ENCODE results near the gene SLC18B1.
A peak's percentile ranks its signal among the peaks of the same experiment; 100 is the strongest.
"Not testable (repeated sequence)": the region's sequence is repeated elsewhere in the genome, so short reads cannot be mapped to it uniquely, and the experiment has no call there.

The SLC18B1 gene

GRCh38 chr6:132798869-132799538 is 567 bp upstream of the SLC18B1 start:
- peak in 2 of 3 experiments; percentile 57 to 61 for DNase-seq (ENCODE audit: low read depth in 3 of 3)

GRCh38 chr6:132795461-132795860 is 3.0 kb downstream of the SLC18B1 start:
- DNase-seq (ENCODE audit: low read depth in 3 of 3), result no peak

GRCh38 chr6:132792510-132792909 is 5.9 kb downstream of the SLC18B1 start:
- no peak for DNase-seq (ENCODE audit: low read depth in 3 of 3)

DNA sequence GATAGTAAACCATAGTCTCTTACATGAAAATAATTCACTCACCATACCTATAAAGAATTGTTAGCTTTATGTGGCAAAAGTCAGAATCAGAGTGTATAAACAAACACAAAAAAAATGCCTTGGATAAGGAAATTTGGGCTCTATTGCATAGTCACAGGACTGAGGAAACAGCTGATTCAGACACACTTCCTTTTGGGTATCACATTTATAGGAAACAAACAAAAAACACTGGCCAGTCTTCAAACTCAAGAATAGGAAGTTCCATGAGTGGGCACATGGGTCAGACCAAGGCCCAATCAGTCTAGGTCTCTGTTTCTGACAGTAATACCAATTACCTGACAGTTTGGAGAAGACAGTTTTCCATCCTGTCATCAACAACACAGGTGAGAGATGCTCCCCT is 8.0 kb downstream of the SLC18B1 start:
- no peak for DNase-seq (ENCODE audit: low read depth in 3 of 3)

- no peak for DNase-seq (ENCODE audit: low read depth in 3 of 3)
These were observed 9.1 kb downstream of the SLC18B1 start for GRCh38 chr6:132789396-132789776.

DNA sequence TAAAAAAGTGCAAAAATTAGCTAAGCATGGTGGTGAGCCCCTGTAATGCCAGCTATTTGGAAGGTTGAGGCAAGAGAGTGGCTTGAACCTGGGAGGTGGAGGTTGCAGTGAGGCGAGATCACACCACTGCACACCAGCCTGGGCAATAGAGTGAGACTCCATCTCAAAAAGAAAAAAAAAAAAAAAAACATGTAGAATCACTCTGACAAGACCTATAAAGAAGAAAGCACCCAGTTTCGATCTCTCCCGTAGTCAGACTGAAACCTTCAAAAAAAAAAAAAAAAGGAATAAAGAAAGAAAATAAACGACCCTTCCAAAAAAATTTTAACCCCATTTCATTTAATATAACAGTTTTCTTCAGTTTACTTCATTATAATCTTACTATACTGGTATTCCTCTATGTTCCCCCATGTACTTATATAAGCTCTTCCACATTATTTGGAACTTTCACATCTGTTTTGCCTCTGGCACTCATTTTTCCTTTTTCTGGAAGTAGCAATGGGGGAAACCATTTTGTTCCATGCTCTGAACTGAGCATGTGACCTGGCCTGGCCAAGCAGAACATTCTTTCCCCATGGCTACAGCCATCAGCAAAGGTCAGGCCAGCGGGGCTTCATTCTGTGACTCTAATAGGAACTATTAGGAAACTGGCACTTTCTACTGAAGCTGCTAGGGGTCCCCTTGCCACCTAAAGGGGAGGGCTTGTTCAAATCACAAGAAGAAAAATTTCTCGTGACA is 9.6 kb downstream of the SLC18B1 start:
- DNase-seq (ENCODE audit: low read depth in 3 of 3), result no peak

DNA sequence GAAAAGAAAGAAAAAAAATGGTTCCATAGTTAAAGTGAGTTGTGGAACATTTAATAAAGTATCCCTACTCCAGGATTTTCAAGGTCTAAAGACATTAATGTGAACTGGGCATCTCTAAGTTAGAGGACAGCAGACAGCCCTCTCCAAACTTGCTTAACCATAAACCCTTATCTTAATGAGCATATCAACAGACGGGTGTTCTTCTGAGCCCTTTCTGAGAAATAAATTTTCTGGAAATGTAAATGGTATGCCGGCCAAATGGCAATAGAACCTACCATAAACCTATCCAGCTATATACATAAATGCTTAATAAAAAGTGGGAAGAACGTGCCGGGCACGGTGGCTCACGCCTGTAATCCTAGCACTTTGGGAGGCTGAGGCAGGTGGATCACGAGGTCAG is 12.5 kb downstream of the SLC18B1 start:
- DNase-seq (ENCODE audit: low read depth in 3 of 3), result no peak

DNA sequence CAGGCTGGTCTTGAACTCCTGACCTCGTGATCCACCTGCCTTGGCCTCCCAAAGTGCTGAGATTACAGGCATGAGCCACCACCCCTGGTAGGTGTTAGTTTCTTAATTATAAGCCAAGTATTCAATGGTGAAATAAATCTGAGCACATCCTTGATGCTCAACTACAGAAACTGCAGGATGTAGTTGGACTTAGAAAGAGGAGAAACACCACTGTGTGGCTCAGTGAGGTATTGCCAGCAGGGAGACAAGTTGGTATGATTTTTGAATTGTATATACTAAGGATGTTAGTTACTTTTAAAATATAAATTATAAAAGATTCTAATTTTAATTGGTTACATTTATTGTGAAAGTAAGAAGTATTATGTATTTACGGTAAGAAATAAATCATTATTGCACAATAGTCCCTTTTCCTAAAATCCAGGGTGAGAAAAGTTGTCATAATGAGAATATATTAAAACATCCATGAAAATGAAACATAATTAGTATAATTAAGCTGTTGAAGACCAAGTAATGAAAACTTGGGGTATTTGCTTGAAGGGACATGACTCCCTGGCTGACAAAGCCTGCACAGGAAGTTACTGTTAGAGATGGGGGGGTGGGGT is 17.6 kb downstream of the SLC18B1 start:
- no peak for DNase-seq (ENCODE audit: low read depth in 3 of 3)

GRCh38 chr6:132777881-132778280 is 20.6 kb downstream of the SLC18B1 start:
- not testable (repeated sequence) for DNase-seq (ENCODE audit: low read depth in 3 of 3)

DNA sequence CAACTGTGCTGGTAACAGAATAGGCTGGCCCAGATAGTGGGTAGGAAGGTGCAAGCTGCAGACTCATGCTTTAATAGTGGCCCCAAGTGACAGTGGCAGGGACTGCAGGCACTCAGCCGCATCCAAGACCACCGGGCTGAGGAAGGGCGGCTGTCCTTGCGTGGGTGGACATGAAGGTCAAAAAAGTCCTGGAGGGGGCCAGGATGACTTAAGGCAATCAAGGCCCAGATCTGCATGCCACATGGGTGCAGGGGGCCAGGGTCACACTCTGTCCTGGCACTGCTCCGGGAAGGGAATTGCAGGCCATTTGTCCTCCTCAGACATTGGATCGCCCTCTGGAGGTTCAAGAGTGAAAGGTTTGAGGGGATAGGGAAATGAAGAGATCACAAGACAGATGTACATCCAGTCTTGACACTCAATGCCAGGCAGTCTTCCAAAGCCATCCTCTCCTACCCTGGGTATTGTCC is 30.4 kb downstream of the SLC18B1 start:
- DNase-seq (ENCODE audit: low read depth in 3 of 3), result no peak

GRCh38 chr6:132765560-132765959 is 32.9 kb downstream of the SLC18B1 start:
- no peak for DNase-seq (ENCODE audit: low read depth in 3 of 3)

DNA sequence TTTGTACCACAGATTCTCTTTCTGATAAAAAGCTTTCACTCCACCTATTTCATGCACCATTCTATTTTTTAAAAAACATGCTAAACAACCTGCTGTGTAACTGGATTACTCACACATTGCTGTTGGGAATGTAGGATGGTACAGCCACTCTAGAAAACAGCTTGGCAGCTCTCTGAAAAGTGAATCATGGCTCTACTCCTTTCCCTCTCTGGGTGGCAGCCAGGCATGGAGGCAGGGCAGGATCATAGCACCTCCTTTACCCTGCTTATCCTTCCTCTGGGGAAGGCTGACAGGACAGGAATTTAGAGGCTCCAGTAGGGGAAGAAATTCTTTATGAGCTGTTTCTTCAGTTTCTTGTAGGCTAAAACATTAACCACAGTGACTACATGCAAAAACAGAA is 34.1 kb downstream of the SLC18B1 start:
- DNase-seq (ENCODE audit: low read depth in 3 of 3), result no peak

DNA sequence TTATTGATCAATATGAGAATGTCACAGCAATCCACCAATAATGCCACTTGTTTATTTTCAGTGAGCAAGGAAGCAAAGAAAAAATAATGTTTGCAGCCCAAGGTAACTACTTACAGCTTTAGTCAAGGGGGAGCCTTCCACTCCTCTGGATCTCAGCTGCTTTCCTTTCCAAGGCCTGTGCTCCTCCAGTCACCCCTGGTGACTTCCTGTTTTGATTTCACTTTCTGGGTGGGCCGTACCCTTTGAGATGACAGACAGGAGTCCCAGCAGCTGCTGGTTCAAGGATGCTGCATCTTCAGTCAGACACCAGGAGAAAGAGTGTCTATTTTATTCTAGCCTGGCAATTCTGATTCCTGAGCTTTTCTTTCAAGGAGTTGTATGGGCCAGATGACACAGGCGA is 35.2 kb downstream of the SLC18B1 start:
- peak in 2 of 3 experiments; percentile 8 to 10 for DNase-seq (ENCODE audit: low read depth in 3 of 3)

DNA sequence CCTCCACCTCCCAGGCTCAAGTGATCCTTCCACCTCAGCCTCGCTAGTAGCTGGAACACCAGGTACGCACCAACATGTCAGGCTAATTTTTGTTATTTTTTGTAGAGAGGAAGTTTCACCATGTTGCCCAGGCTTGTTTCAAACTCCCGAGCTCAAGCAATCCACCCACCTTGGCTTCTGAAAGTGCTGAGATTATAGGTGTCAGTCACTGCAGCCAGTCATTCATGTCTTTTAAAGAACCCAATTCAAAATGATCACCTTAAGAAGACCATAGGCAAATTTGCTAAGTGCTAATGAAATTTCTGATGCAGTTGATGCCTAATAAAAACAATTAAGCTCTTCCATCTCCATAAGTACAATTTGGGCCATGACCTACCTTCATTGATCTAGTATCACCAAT is 38.2 kb downstream of the SLC18B1 start:
- DNase-seq (ENCODE audit: low read depth in 3 of 3), result no peak

GRCh38 chr6:132758689-132759088 is 39.7 kb downstream of the SLC18B1 start:
- no peak for DNase-seq (ENCODE audit: low read depth in 3 of 3)

DNA sequence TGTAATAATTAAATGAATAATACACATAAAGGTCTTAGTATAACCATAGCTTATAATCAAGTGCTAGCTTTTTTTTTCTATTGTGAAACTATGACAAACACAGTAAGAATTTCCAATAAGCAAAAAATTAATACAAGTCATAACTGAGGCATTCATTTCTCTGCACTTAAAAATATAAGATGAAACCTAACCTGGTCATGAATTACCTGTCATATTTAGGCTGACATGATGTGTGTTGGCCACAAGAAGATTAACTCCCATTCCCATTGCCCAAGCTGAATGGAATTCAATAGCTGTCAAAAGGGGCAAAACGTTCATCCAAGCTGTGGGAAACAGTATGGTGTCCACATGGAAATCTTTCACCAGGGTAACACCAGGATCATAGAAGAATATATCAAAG is 46.2 kb downstream of the SLC18B1 start:
- no peak for DNase-seq (ENCODE audit: low read depth in 3 of 3)

DNA sequence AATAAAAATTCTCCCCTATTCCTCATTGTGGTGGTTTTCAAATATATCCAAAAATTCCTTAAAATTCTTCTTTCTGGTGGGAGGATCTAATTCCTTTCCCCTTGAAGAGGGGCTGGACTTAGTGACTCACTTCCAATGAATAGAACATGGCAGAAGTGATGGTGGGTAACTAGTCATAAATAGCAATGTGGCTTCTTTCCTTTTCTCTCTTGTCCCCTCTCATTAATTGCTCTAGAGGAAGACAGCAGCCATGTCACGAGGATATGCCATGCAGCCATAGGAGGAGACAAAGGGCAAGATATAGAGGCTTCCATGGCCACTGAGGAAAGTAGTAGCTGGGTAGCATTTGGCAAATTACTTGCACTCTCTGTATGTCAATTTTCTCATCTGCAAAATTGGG is 46.6 kb downstream of the SLC18B1 start:
- no peak for DNase-seq (ENCODE audit: low read depth in 3 of 3)

DNA sequence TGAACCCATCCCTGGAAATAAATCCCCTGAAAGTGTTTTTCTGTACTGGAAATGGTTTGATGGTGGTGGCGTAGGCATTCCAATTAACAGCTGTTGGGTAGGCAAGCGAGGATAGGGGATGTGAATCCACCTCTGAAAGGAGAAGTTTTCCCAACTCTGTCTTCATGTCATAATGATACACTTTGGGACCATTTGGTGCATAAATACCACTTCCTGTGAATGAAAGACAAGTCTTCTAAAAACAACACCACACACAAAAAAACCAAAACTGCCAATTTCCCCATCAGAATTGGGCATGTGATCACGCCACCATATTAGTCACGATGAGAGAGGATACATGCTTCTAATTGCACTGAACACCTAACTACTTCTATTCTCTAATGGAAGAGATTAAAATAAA is 47.1 kb downstream of the SLC18B1 start:
- no peak for DNase-seq (ENCODE audit: low read depth in 3 of 3)

- no peak for DNase-seq (ENCODE audit: low read depth in 3 of 3)
These were observed 47.8 kb downstream of the SLC18B1 start for GRCh38 chr6:132750455-132751248.

GRCh38 chr6:132749111-132749510 is 49.3 kb downstream of the SLC18B1 start:
- DNase-seq (ENCODE audit: low read depth in 3 of 3), result no peak

GRCh38 chr6:132748446-132748845 is 50.0 kb downstream of the SLC18B1 start:
- no peak for DNase-seq (ENCODE audit: low read depth in 3 of 3)

DNA sequence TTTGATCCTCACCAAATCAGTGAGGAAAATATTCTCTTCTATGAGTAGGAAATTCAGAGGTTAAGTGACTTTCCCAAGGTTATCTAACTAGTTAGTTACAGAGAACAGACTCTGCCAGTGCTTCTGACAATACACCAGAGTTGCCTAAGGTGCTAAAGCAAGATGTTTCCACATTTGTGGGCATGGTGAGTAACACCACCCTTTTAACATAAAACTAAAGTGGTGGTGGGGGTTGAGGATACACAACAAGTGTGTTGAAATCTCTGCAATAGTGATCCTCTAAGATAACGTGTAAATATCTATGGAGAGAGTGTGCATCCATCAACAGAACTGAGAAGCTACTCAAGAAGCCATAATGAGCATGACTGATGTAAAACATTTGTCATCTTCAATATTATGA is 52.4 kb downstream of the SLC18B1 start:
- DNase-seq (ENCODE audit: low read depth in 3 of 3), result no peak
